Measurements from ENCODE around the gene PNMA6F. TPM values are rescaled to one million over a fixed set of nuclear protein-coding genes. Genes with fewer than 3 reads are reported as not detected.

PNMA6F gene
- total RNA-seq, 1 experiment from 2014 or later: 0.13 TPM

GRCh38 chrX:153327561-153327960, 6.0 kb upstream of the PNMA6F start:
- ATAC-seq (no peak), DNase-seq (ENCODE audit: low spot score) (no peak)
- Mint-ChIP-seq H3K36me3 (no peaks in the 10 kb centered on the region), H3K27ac (no peak overlapping the region), H3K4me3 (no peak overlapping the region), H3K27me3 (ENCODE audit: low read depth) (peaks cover 33% of the 10 kb centered on the region), H3K9me3 (0 out of 2 replicates have a peak, but pooled peaks cover 4% of the 10 kb centered on the region), H3K4me1 (no peaks in the 10 kb centered on the region)
- CTCF ChIA-PET: no interaction called here
- TF ChIP-seq ZBTB43 (CRISPR knock-in tag; IDR thresholded peaks at IDR 0.05): no peak
- TF ChIP-seq ETV6 (CRISPR knock-in tag; IDR thresholded peaks at IDR 0.05): no peak
- no peak for TF ChIP-seq ZNF532 (CRISPR knock-in tag; IDR thresholded peaks at IDR 0.05; ENCODE audit: borderline replicate concordance)
- no peak for TF ChIP-seq ZNF396 (CRISPR knock-in tag; IDR thresholded peaks at IDR 0.05; ENCODE audit: borderline replicate concordance)
- no peak for TF ChIP-seq ZNF423 (CRISPR knock-in tag; IDR thresholded peaks at IDR 0.05)
- TF ChIP-seq IRF2 (CRISPR knock-in tag; IDR thresholded peaks at IDR 0.05; ENCODE audit: borderline replicate concordance, low read depth): no peak
- TF ChIP-seq RELA (CRISPR knock-in tag; IDR thresholded peaks at IDR 0.05; ENCODE audit: borderline replicate concordance): no peak
- TF ChIP-seq MLX (CRISPR knock-in tag; IDR thresholded peaks at IDR 0.05): no peak
- no peak for TF ChIP-seq ZNF512 (CRISPR knock-in tag; IDR thresholded peaks at IDR 0.05; ENCODE audit: borderline replicate concordance)
- TF ChIP-seq ELF4 (CRISPR knock-in tag; IDR thresholded peaks at IDR 0.05; ENCODE audit: low read depth): no peak
- TF ChIP-seq FOXJ3 (CRISPR knock-in tag; IDR thresholded peaks at IDR 0.05; ENCODE audit: borderline replicate concordance): no peak
- TF ChIP-seq PRDM15 (CRISPR knock-in tag; IDR thresholded peaks at IDR 0.05): no peak
- no peak for TF ChIP-seq MYBL2 (CRISPR knock-in tag; IDR thresholded peaks at IDR 0.05)
- POLR2A ChIA-PET: no interaction called here
